Fibroblast of skin of left quadriceps (primary cell): ENCODE measurements around the gene KTN1.

Experiments used
- DNase-seq, 2 experiments: peaks; one replicate each; pipeline ENCODE4 v3.0.0-alpha.2; 2013; ENCODE audit warnings: low read depth in 2 of 2

KTN1 gene

DNA sequence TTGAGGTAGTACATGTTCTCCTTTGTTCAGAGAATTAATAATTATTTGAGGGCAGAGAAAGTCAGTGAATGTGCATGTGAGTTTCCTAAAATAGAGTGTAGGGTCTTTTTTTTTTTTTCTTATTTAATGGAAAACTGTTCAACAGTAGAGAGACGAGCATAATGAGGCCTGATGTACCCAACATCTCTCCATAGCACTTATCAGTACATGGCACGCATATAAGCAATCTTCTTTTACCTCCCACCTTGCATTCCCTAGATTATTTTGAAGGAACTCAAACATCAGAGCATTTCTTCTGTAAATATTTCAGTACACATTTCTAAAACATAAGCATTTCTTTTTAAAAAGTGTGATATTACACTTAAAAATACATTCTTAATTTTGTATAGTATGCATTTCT is 87.8 kb downstream of the KTN1 start:
- DNase-seq: no peak

DNA sequence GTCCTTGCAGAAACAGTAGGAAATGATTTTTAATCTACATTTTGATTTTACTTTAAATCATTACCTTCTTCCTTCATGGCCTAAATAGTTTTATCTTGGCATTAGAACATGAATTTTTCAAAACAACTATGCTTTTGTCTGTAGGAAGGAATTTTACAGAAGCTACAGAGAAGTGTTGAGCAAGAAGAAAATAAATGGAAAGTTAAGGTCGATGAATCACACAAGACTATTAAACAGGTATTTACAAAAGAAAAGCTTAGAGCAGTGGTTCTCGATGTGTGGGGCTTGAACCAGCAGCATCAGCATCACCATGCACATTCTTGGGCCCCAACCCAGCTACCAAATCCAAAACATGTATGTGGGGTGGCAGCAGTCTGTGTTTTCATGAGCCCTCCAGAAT is 91.6 kb downstream of the KTN1 start:
- DNase-seq: no peak

DNA sequence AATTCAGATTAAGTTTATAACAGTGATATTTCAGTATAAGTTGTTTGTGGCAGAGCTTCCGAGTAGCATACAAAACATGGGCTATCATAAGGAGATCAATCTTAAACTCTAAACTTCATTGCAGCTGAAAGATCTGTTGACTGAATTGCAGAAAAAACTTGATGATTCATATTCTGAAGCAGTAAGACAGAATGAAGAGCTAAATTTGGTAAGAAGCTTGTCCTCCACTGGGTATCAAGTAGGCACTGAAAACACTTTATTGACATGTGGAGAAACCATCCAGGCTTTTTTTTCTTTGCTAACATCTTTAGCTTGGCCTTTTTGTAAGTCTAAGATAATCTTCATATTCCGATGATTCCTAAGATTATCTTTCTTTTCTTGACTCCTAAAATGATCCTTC is 93.0 kb downstream of the KTN1 start:
- DNase-seq: no peak

DNA sequence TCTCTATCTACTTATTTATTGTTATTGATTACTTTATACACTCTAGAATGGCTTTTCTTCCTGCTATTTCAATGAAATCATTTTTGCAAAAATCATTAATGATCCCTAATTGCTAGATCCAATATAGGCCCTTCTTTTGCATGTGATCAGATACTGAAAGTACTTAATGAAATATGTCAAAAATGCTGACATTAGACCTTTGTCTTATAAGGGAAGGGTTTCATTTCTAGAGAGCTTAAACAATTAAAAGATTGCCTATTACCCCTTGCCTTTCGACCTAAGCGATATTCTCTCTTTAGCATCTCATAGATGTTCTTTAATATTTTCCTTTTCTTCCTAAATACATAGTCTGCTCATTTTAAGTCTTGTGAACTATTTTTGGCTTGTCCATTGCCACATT is 101.1 kb downstream of the KTN1 start:
- no peak for DNase-seq

DNA sequence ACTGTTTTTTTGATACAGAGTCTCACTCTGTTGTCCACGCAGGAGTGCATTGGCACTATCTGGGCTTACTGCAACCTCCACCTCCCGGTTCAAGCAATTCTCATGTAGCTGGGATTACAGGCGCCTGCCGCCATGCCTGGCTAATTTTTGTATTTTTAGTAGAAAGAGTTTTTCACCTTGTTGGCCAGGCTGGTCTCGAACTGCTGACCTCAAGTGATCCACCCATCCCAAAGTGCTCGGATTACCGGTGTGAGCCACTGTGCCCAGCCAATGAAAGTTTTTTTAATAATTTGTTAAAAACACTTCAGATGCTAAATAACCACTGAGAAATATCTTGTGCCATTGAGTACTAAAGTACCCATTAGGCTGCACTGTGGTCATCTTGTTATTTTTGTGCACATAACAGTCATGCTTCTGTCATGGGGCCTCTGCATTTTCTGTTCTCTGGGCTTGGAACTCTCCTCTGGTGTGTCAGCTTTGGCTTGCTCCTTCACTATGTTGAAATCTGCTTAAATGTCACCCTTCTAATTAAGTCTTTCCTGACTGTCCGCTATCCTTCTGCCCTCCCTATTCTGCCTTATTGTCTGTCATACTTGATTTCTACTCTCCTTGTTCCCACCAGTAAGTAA is 105.1 kb downstream of the KTN1 start:
- DNase-seq: no peak

DNA sequence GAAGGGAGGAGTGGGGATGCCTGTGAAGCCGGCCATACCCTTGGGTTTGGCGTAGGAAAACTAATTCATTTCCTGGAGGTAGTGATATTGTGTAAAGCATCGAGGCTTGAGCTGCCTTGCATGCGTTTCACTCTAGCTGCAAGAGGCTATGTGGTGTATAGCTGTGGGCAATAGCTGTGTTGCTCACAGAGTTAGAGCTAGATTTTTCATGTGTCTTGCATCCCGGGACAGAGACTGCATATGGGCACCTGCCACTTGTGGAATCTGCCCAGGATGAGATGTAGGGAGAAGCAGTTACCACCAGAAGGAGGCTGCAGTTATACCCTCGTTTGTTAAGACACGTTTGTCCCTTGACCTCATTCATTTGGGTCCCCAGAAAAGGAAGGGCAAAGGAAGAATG is 106.7 kb downstream of the KTN1 start:
- no peak for DNase-seq

DNA sequence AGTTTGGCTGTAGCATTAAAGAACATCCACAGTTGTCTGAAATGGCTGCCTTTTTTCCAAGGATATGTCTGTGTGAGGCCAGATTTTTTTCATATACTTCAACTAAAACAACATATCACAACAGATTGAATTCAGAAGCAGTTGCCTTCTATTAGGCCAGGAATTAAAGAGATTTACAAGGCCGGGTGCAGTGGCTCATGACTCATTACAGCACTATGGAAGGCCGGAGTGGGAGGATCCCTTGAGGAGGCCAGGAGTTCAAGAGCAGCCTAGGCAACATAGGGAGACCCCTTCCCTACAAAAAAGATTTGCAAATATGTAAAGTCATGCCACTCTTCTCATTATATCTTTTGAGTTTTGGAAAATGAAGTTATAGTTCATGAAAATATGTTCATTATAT is 108.6 kb downstream of the KTN1 start:
- no peak for DNase-seq

DNA sequence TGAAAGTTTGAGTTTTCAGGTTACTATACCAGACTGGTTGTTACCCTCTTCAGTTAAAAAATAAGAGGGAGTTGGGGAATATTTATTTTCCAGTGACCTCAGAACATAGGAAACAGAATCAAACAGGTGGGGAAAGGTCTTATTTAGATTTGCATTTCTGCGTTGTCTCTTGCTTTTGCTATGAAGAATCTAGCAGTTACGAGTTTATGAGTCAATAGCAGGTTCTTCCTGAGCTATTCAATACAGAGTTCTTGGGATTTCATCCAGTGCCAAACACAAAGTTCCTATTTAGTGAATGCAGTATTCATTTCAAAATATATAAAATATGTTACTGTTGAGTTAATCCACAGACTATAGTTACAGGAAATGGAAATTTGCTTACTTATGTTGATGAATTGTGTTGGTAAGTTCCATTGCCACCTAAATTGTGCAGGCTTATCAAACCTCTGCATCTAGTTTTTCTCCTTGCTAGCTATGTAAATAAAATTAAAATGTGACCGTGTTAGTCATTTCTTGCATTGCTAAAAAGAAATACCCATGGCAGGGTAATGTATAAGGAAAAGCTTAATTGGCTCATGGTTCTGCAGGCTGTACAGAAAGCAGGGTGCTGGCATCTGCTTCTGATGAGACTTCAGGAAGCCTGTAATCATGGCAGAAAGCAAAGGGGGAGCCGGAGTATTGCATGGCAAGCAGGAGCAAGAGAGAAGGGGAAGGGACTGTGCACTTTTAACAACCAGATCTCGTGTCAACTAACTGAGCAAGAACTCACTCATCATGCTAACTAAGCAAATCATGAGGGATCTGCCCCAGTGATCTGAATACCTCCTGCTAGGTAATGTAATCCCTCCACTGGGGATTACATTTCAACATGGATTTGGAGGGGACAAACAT is 110.2 kb downstream of the KTN1 start:
- DNase-seq: no peak

DNA sequence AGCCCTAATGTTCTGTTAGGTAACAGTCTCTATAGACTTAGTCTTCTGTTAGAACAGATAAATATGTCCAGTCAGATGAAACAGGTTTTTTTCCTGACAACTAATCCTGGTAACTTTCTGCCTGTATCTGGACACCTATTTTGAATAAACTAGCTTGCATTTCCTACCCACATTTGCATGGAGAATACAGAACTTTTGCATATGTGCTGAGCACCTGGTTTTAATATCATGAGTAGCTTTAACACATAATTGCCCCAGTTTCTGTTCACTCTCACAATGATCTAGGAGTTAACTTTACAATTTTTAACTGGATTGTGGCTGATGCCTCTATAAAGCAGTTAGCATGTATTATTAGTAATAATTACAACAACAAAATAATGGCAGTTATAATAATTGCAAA is 111.7 kb downstream of the KTN1 start:
- no peak for DNase-seq

DNA sequence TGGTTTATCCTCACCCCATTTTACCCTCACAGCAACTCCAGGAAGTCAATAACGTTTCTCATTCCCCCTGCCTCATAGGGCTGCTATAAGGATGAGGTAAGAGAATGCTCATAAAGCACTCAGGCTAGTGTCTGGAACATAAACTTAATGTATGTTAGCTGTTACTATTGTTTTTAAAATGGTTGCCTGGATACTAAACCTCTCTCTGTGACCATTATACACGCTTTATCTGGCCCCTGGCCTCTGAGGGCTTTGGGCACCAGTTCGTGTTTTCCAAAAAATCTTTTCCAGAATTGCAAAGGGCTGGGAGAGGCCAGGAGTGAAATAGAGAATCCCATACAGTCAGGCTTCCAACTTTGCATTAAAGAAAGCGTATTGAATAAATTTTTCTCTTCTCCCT is 113.9 kb downstream of the KTN1 start:
- no peak for DNase-seq

DNA sequence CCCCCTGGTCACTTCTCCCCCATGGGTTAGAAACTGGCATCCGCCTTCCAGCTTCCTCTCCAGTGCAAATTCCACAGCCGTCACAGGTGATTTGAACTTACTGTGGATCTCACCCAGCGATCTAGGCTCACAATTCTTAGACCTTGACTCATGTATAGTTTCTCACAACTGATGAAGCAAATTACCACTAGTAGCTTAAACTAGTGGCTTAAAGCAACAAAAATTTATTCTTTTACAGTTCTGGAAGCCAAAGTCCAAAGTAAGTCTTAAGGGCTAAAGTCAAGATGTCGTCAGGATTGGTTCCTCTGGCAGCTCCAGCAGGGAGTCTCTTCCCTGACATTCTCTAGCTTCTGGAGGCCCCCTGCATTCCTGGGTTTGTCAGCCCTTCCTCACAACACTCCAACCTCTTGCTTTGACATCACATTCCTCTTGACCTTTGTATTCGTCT is 117.4 kb downstream of the KTN1 start:
- no peak for DNase-seq

DNA sequence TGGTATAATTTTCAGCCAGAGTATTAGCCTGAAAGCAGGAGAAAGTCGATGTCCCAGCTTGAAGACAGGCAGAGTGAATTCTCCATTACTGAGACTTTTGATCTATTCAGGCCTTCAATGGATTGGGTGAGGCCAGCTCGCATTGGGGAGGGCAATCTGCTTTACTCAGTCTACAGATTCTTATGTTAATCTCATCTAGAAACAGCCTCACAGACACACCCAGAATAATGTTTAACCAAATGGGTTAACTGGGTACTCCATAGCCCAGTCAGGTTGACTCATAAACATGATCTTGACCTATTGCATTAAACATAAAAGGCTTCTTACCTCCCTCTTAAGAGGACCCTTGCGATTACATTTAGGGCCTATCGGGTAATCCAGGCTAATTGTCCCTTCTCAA is 118.0 kb downstream of the KTN1 start:
- no peak for DNase-seq

DNA sequence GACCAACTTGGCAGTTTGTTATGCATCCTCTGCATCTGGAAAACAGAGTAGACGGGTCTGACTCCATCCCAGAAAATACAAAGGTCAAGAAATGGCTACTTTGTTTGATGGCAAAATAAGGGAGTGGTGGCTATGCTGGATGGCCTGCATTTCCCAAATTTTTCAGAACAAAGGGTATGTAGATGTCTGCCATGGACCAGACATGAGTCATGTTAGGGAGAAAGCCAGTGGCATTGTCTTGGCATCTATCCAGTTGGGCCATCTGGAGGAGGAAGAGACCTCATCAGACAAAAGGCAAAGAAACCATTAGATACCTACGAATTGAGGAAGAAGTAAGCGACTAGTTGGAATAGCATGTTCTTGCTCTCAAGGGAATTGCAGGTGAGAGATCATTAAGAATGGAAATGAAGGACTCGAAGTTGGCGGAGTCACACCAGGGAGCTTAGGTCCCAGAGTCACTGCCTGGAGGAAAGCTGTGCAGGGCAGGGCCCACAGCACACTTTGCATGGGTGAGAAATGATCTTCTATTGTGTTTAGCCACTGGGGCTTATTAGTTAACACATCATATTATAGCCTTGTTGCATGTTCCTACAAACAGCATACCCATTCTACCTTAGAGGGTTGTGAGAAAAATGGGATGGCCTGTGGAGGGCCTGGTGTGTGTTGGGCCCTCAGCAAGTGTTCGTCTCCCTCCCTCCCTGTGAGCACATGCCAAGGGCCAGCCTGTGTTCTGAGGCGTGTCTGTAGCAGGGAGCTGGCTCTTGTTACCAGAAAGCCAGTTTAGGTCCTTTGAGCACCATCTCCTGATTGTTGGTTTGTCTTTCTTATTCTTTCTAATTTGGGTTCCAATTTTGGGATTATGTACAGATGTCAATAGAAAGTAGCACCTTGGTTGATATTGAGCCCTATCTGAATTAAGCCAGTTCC is 119.4 kb downstream of the KTN1 start:
- peak in 1 of 2 experiments; percentile 15 for DNase-seq

DNA sequence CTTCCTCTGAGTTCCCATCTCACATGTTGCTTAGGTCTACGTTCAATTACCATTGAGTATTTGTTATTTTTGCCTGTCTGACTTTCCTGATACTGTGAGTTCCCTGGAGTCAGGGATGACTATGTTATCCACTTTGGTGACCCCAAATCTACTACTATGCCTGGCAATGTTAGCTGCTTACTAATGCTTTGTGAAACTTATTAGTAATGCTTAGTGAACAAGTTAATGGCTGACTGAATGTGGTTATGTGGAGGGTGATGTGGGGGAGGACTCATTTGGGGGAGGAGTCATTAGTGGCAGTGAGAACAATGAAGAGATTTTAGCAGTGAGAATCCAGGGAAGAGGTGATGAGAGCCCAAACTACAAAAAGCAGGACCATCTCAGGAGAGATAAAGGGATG is 121.6 kb downstream of the KTN1 start:
- DNase-seq: peak in 1 of 2 experiments; percentile 10

DNA sequence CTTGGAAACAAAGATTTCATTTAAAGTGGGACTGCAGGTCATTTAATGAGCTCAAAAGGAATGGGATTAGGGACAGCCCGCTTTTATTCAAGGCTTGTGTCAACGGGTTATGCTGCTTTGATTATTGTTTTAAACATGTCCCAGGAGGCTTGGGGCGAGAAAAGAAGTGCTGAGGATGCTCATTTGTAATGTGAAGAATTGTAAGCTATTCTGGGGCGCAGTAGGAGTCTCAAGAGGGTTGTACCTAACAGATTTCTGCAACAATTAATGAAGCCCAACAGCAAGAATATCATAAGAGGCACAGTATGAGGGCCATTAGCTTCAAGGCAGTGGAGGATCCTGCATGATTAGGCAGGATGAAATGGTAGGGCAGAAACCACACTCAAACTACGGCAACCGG is 122.5 kb downstream of the KTN1 start:
- DNase-seq: no peak

DNA sequence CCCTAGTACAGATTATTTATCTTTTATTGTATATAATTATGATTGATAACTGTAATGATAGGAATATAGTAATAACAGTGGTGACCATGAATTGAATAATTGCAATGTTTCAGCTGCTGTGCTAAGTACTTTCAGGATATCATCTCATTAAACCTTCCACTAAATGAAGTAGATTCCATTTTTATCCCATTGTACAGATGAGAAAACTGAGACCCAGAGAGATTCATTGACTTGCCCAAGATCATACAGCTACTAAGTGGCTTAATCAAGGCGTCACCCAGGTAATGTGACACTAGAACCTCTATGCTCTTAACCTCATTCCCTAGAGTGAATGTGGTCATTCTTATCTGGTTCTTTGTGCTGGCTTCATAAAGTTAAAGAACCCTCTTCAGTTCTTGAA is 124.6 kb downstream of the KTN1 start:
- no peak for DNase-seq

DNA sequence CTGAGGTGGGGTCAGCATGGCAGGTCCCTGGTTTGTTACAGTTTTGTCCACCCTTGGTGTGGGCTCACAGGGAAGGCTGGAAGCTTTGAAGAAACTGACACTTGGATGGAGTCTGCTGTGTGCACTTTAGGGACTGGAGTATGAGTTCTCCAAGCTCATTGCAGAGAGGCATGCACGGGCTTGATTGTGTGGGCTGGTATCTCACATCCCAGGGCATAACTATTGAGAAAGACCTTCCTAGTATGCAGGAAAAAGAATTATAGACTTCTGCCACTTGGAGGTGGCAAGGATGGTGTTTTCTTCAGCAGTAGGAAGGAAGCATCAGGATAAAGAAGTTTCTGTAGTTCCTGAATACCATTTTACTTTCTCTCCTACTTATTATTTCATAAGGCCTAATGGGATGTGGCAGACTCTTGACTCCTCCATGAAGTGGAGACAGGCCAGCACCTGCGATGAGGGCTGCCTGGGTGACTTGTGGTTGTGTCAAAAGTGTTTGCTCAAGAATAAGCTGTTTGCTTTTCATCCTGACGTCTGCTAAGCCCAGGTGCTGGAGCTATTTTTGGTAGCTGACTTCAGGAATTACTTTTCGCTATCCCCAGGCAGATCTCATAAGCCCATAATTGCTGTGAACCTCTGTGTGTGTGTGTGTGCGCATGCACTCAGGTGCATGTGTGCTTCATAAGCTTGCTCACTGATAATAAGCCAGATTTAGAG is 125.8 kb downstream of the KTN1 start:
- DNase-seq: no peak

DNA sequence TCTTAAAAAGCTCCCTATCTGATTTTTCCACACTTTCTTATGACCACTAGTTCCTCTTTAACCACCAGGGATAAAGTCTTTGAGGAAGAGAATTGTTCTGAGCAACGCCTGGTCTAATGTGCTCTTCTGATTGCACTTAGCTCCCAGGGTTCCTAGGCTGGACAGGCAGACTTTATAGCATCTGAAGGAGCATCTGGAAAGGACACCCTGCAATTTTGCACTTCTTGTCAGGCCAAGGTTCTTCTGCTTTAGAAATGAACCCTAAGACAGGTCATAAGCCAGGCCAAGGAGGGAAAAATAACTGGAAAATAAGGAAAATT is 126.3 kb downstream of the KTN1 start:
- no peak for DNase-seq

DNA sequence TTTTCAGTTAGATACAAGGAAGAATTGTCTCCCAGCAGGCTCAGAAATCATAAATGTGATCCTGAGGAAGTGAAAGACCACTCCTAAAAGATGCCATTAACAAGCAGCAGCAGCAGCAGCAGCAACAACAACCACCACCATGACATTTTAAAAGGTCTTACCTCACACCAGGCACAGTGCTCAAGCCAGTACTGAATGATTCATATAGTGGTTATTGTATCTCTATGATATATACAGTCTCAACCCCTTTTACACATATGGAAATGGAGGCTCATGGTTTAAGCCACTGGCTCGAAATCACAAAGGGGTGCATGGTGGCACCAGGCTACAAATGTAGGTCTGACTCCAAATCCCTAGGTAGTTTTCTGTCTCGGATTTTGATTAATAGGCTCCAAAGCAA is 126.9 kb downstream of the KTN1 start:
- no peak for DNase-seq

DNA sequence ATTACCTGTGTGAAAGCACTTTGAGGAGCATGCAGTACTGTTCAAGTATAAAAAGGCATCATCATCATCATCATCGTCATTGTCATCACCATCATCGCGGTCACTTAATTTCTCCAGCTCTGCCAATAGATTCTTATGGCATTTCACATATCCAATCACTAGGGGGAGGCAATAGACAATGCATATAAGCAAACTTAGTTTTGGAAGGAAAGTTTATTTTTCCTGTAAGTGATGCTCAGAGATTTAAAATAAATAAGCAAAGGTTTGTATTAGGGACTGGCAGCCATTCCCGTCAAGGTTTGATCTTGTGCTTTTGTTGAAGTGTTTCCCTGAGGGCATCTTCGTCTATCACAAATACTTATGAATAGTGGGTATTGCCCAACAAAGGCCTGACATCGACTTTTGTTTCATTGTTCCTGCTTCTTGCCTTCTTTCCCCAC is 127.4 kb downstream of the KTN1 start:
- peak; percentile 30 to 35 for DNase-seq

DNA sequence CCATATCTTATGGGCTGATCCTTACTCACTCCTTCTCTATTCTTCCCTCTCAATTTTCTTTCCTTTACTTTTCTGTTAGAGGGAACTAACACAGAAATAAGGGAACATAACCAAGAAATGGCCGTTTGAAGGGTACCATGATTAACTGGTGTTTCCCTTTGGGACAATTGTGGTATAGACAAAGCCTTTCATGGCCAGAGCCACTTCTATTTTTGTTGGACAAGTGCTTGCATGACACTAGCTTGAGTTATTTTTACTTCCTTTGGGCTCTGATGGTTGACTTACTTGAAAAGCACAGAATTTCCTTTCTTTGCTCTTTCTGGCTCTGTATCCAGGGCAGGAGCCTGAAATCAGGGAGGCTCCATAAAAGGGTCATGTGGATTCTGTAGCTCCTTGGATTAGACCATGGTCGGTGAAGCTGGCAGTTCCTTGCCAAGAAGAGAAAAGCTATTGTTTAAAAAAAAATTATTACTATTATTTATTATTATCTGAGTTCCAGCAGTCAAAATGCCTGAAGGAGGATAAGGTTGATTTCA is 130.6 kb downstream of the KTN1 start:
- DNase-seq: no peak
